HEK293 (cell line): ENCODE results near the gene PBRM1.

Experiments used
- CTCF ChIA-PET: fragments of 350-600 bp; formaldehyde crosslinking; extraction: SDS; loops from one replicate; lab custom pipeline; 2021; ENCODE audit warnings: antibody characterized with exemption; lab: Yijun Ruan, JAX
- POLR2A ChIA-PET: fragments of 300-600 bp; formaldehyde crosslinking; extraction: SDS; loops from one replicate; lab custom pipeline; 2020; ENCODE audit warnings: antibody characterized with exemption, inconsistent platforms; lab: Yijun Ruan, JAX
- H3K27ac ChIP-seq: fragments of 200-500 bp; sonication (Bioruptor generic); 2 replicates; pipeline ENCODE4 v1.5.1; 2014; ENCODE audit warnings: low read depth, low read length, control low read depth, inconsistent platforms; ENCODE audit errors: extremely low read depth
- H3K36me3 ChIP-seq, 2 experiments: fragments of 200-500 bp in 1 of 2; sonication (Bioruptor generic) in 1 of 2; 1 replicate in 1 of 2; 2 replicates in 1 of 2; pipeline ENCODE4 v1.5.1; 2014 to 2017; ENCODE audit warnings: inconsistent platforms in 2 of 2, low read length in 2 of 2; ENCODE audit not compliant: control insufficient read depth in 2 of 2, insufficient read depth in 1 of 2
- H3K4me1 ChIP-seq: fragments of 200-500 bp; sonication (Bioruptor generic); 2 replicates; pipeline ENCODE4 v1.5.1; 2014; ENCODE audit warnings: mild to moderate bottlenecking, low read length, inconsistent platforms; ENCODE audit not compliant: control insufficient read depth, insufficient read depth
- H3K4me3 ChIP-seq: 2 replicates; pipeline ENCODE4 v1.5.1; 2011; ENCODE audit warnings: low read depth, mild to moderate bottlenecking, control low read depth, low read length, moderate library complexity
- H3K9me3 ChIP-seq: fragments of 200-500 bp; sonication (Bioruptor generic); 2 replicates; pipeline ENCODE4 v1.5.1; 2014; ENCODE audit warnings: low read depth, low read length, inconsistent platforms; ENCODE audit not compliant: control insufficient read depth, insufficient read depth
- CTCF ChIP-seq: fragments of 450-650 bp; formaldehyde crosslinking; IDR thresholded peaks from 2 replicates; pipeline ENCODE4 v1.5.1; 2016; ENCODE audit warnings: missing biosample characterization, missing genetic modification characterization
- INSM2 ChIP-seq: fragments of 450-650 bp; formaldehyde crosslinking; IDR thresholded peaks from 2 replicates; pipeline ENCODE4 v1.5.1; 2016; ENCODE audit warnings: missing biosample characterization, missing genetic modification characterization
- KLF1 ChIP-seq: fragments of 450-650 bp; formaldehyde crosslinking; IDR thresholded peaks from 2 replicates; pipeline ENCODE4 v1.5.1; 2016; ENCODE audit warnings: missing biosample characterization, missing genetic modification characterization
- KLF10 ChIP-seq: fragments of 450-650 bp; IDR thresholded peaks from 2 replicates; pipeline ENCODE4 v1.5.1; 2018; ENCODE audit warnings: missing biosample characterization, mild to moderate bottlenecking, missing genetic modification characterization
- KLF16 ChIP-seq: fragments of 450-650 bp; formaldehyde crosslinking; IDR thresholded peaks from 2 replicates; pipeline ENCODE4 v1.5.1; 2017; ENCODE audit warnings: missing biosample characterization, missing genetic modification characterization
- KLF7 ChIP-seq: fragments of 450-650 bp; formaldehyde crosslinking; IDR thresholded peaks from 2 replicates; pipeline ENCODE4 v1.5.1; 2016; ENCODE audit warnings: missing biosample characterization, missing genetic modification characterization, borderline replicate concordance
- PRDM2 ChIP-seq: fragments of 450-650 bp; formaldehyde crosslinking; IDR thresholded peaks from 2 replicates; pipeline ENCODE4 v1.5.1; 2016; ENCODE audit warnings: missing biosample characterization, missing genetic modification characterization, borderline replicate concordance
- ZBTB26 ChIP-seq: fragments of 450-650 bp; formaldehyde crosslinking; optimal IDR thresholded peaks from 2 replicates; pipeline ENCODE3; 2016; ENCODE audit warnings: missing biosample characterization, mild to moderate bottlenecking, missing genetic modification characterization
- ZBTB44 ChIP-seq: fragments of 450-650 bp; IDR thresholded peaks from 2 replicates; pipeline ENCODE4 v1.5.1; 2018; ENCODE audit warnings: missing biosample characterization, mild to moderate bottlenecking, missing genetic modification characterization
- ZNF132 ChIP-seq: fragments of 450-650 bp; formaldehyde crosslinking; IDR thresholded peaks from 2 replicates; pipeline ENCODE4 v1.5.1; 2017; ENCODE audit warnings: missing biosample characterization, missing genetic modification characterization, borderline replicate concordance
- ZNF23 ChIP-seq: fragments of 450-650 bp; formaldehyde crosslinking; IDR thresholded peaks from 2 replicates; pipeline ENCODE4 v1.5.1; 2016; ENCODE audit warnings: missing biosample characterization, missing genetic modification characterization, borderline replicate concordance
- ZNF513 ChIP-seq: fragments of 450-650 bp; IDR thresholded peaks from 2 replicates; pipeline ENCODE4 v1.5.1; 2018; ENCODE audit warnings: missing biosample characterization, missing genetic modification characterization
- ZNF624 ChIP-seq: fragments of 450-650 bp; formaldehyde crosslinking; IDR thresholded peaks from 2 replicates; pipeline ENCODE4 v1.5.1; 2017; ENCODE audit warnings: missing biosample characterization, missing genetic modification characterization
- ZNF639 ChIP-seq: fragments of 450-650 bp; formaldehyde crosslinking; IDR thresholded peaks from 2 replicates; pipeline ENCODE4 v1.5.1; 2016; ENCODE audit warnings: missing biosample characterization, missing genetic modification characterization
- ZNF692 ChIP-seq: fragments of 450-650 bp; formaldehyde crosslinking; IDR thresholded peaks from 2 replicates; pipeline ENCODE4 v1.5.1; 2016; ENCODE audit warnings: missing biosample characterization, missing genetic modification characterization
- ZNF747 ChIP-seq: fragments of 450-650 bp; formaldehyde crosslinking; IDR thresholded peaks from 2 replicates; pipeline ENCODE4 v1.5.1; 2016; ENCODE audit warnings: missing biosample characterization, missing genetic modification characterization
- ZNF837 ChIP-seq: fragments of 450-650 bp; formaldehyde crosslinking; IDR thresholded peaks from 2 replicates; pipeline ENCODE4 v1.5.1; 2016; ENCODE audit warnings: missing biosample characterization, missing genetic modification characterization

Gene PBRM1

GRCh38 chr3:52645549-52645948 is 40.2 kb downstream of the PBRM1 start (continued):
- TF ChIP-seq PRDM2 (tag by site-specific recombination) (no peak), CTCF (tag by site-specific recombination) (no peak), ZNF747 (no peak)

- peaks cover 45 to 62% of the 10 kb centered on the region in 2 experiments for H3K36me3 ChIP-seq
- H3K4me1 ChIP-seq, result peaks cover 6% of the 10 kb centered on the region
- ChIA-PET CTCF (no interaction called here), POLR2A (interaction anchor here (0.6 to 1.1 kb wide), 3 partner anchors 20 to 95 kb away, joined by 3 read pairs; no protein-coding TSS in a partner anchor)
- peak overlapping the region; percentile 53; the same call in 1 of the 2 replicates for H3K27ac ChIP-seq
- no peak overlapping the region for H3K4me3 ChIP-seq
- no peaks in the 10 kb centered on the region for H3K9me3 ChIP-seq
- no peak for TF ChIP-seq KLF7 (tag by site-specific recombination)
- no peak for TF ChIP-seq ZNF132 (tag by site-specific recombination)
- TF ChIP-seq ZNF692 (tag by site-specific recombination), result peak; percentile 74
- TF ChIP-seq ZNF624 (tag by site-specific recombination), result no peak
- TF ChIP-seq ZNF639 (tag by site-specific recombination), result 0 out of 2 replicates have a peak, but pooled peaks have one; percentile 22
- TF ChIP-seq ZBTB44, result peak; percentile 55
- no peak for TF ChIP-seq ZBTB26 (tag by site-specific recombination)
- TF ChIP-seq KLF10 (tag by site-specific recombination), result 0 out of 2 replicates have a peak, but pooled peaks have one; percentile 22
- TF ChIP-seq ZNF837 (tag by site-specific recombination), result no peak
- no peak for TF ChIP-seq ZNF513 (tag by site-specific recombination)
- TF ChIP-seq ZNF23 (tag by site-specific recombination), result no peak
- no peak for TF ChIP-seq KLF16 (tag by site-specific recombination)
- TF ChIP-seq KLF1 (tag by site-specific recombination), result 0 out of 2 replicates have a peak, but pooled peaks have one; percentile 24
- peak; percentile 65; the same call in 1 of the 2 replicates for TF ChIP-seq INSM2
These were observed 49.0 kb downstream of the PBRM1 start for GRCh38 chr3:52636673-52637072.
